HG03139 (cell line): ENCODE data around the gene CHMP3.

Source experiments
- ATAC-seq: cut with Tn5 transposase; IDR thresholded peaks from one replicate; pipeline ENCODE4 v1.9.1; 2021; ENCODE audit not compliant: unreplicated experiment

Gene CHMP3

GRCh38 chr2:86471637-86472036, 91.6 kb downstream of the CHMP3 start:
- no peak for ATAC-seq

GRCh38 chr2:86470890-86471289, 92.4 kb downstream of the CHMP3 start:
- ATAC-seq, result no peak

GRCh38 chr2:86468162-86469033, 94.8 kb downstream of the CHMP3 start:
- ATAC-seq, result no peak

- ATAC-seq, result no peak
Observed at GRCh38 chr2:86466306-86466705, 96.9 kb downstream of the CHMP3 start.

- no peak for ATAC-seq
Observed at GRCh38 chr2:86464652-86465051, 98.6 kb downstream of the CHMP3 start.

- ATAC-seq, result no peak
Observed at GRCh38 chr2:86461042-86461743, 102.0 kb downstream of the CHMP3 start.

- ATAC-seq, result no peak
Observed at GRCh38 chr2:86455181-86455580, 108.1 kb downstream of the CHMP3 start.

GRCh38 chr2:86454238-86454637, 109.0 kb downstream of the CHMP3 start:
- no peak for ATAC-seq

- no peak for ATAC-seq
Observed at GRCh38 chr2:86453836-86454235, 109.4 kb downstream of the CHMP3 start.
